Colonic mucosa (tissue), 4 donors: ENCODE results near the gene ALDH3B2. TPM values are rescaled to one million over a fixed set of nuclear protein-coding genes. Genes with fewer than 3 reads are reported as not detected.
"Not testable (repeated sequence)": the region's sequence is repeated elsewhere in the genome, so short reads cannot be mapped to it uniquely, and the experiment has no call there.

ENCODE experiments used
- DNase-seq: peaks from one replicate; pipeline ENCODE4 v3.0.0-alpha.2; 2020
- H3K27ac ChIP-seq: fragments of 200-600 bp; one replicate; pipeline ENCODE4 v1.8.0; 2021
- H3K27me3 ChIP-seq: fragments of 200-600 bp; one replicate; pipeline ENCODE4 v1.8.0; 2021
- H3K36me3 ChIP-seq: fragments of 200-600 bp; one replicate; pipeline ENCODE4 v1.8.0; 2021
- H3K4me1 ChIP-seq: fragments of 200-600 bp; one replicate; pipeline ENCODE4 v1.8.0; 2021; ENCODE audit warnings: mild to moderate bottlenecking
- H3K4me3 ChIP-seq: fragments of 200-600 bp; one replicate; pipeline ENCODE4 v1.8.0; 2021
- H3K9ac ChIP-seq, 2 donors: one replicate each; pipeline ENCODE4 v1.7.0; 2013; ENCODE audit warnings: control low read depth in 2 of 2, low read depth in 2 of 2, low read length in 2 of 2
- H3K9me3 ChIP-seq: fragments of 200-600 bp; one replicate; pipeline ENCODE4 v1.8.0; 2021
- CTCF ChIP-seq: fragments of 200-600 bp; IDR thresholded peaks from one replicate; pipeline ENCODE4 v1.8.0; 2022; ENCODE audit warnings: antibody characterized with exemption, mild to moderate bottlenecking
- intact Hi-C: fragments of 100-400 bp; cut with DNase I; formaldehyde crosslinking; loops from one replicate; pipeline ENCODE4 v1.14.1; 2022
- total RNA-seq, 2 donors: library from RNA; stranded (reverse); fragmentation: NEBNext Ultra II Directional in 1 of 2; extraction: Animal tissue kit (Norgen Biotek cat#: 25700) in 1 of 2; gene quantifications; one replicate each; pipeline ENCODE4 v1.2.1, GENCODE V29; 2021
- donor health status: healthy.
- donor health status: DM: no; HTN: no; CAD: no.
- donor health status: DM: no; HTN: no; CAD: no.

The ALDH3B2 gene
- under 1 TPM; 0.08 to 0.89 TPM for total RNA-seq

DNA sequence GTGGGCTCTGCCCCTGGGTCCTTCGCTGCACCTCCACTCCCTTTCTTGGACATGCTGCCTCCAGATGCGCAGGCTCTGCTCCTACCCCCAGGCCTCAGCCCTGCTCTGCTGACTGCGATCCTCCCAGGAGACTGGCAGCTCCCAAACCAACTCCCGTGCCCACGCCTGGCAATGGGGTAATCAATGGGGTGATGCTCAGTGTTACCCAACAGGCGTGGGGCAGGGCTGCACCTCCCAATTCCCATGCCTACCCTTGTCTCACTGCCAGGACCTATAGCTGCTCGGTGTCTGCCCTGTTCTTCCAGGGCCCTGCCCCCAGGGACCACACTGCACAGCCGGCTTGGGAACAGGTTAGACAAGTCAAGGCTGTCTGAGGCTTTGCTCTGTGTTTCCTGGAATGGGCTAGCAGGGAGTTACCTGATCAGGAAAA, at the start of gene ALDH3B2:
TSS of gene ALDH3B2 (minus strand) at position 182 of the 430 bp plus-strand sequence. CDS start 7,688 bp downstream, outside the sequence.
- Histone ChIP-seq H3K9ac (peak within 1 kb of the TSS in 1 of 2 donors; percentile 42), H3K4me1 (peaks cover 11% of the 10 kb centered on the region)

DNA sequence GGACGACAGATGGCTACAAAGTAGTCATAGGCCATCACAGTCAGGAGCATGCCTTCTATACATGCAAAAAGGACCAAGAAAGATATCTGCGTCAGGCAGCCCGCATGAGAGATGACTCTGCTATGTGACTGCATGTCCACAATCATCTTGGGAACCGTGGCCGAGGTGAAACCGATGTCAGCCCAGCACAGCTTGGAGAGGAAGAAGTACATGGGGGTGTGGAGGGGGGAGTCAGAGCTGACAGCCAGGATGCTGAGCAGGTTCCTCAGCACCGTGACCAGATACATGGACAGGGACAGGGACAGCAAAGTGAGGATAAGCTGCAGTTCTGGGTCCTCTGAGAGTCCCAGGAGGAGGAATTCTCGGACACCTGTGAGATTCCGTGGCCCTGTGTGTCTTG, 48.6 kb upstream of the ALDH3B2 start:
- not testable (repeated sequence) for H3K27me3 ChIP-seq, H3K4me3 ChIP-seq, DNase-seq, H3K9ac ChIP-seq, H3K9me3 ChIP-seq, H3K36me3 ChIP-seq, H3K27ac ChIP-seq, H3K4me1 ChIP-seq
- intact Hi-C loops: loop anchor here (10.0 kb wide), 1 partner anchor 48 kb away; the partner anchor contains the start of gene ALDH3B2

More for the DNA sequence above, at the start of gene ALDH3B2:
- no peaks in the 10 kb centered on the region for H3K9me3 ChIP-seq
- no peaks in the 10 kb centered on the region for H3K27me3 ChIP-seq
- intact Hi-C loops: loop anchor here (10.0 kb wide), 1 partner anchor 50 kb away; no protein-coding TSS in a partner anchor
- TF ChIP-seq CTCF: no peak
- no peaks in the 10 kb centered on the region for H3K36me3 ChIP-seq
- peak within 1 kb of the TSS; percentile 50 for H3K27ac ChIP-seq
- H3K4me3 ChIP-seq: no peak within 1 kb of the TSS
- DNase-seq: peak; percentile 89

- intact Hi-C loops, H3K27me3 ChIP-seq, DNase-seq: not testable (repeated sequence)
Observed at GRCh38 chr11:67716226-67716625, 41.8 kb upstream of the ALDH3B2 start.

GRCh38 chr11:67715801-67716200, 41.4 kb upstream of the ALDH3B2 start:
- H3K9ac ChIP-seq, DNase-seq, H3K36me3 ChIP-seq, H3K9me3 ChIP-seq, H3K27me3 ChIP-seq, intact Hi-C loops, H3K27ac ChIP-seq, H3K4me3 ChIP-seq, H3K4me1 ChIP-seq: not testable (repeated sequence)

More at GRCh38 chr11:67716226-67716625, 41.8 kb upstream of the ALDH3B2 start:
- not testable (repeated sequence) for H3K4me1 ChIP-seq, H3K9ac ChIP-seq, H3K27ac ChIP-seq, H3K36me3 ChIP-seq, H3K9me3 ChIP-seq, H3K4me3 ChIP-seq

- H3K27me3 ChIP-seq, H3K9me3 ChIP-seq, H3K4me3 ChIP-seq, H3K9ac ChIP-seq, intact Hi-C loops, H3K27ac ChIP-seq, H3K36me3 ChIP-seq, H3K4me1 ChIP-seq: not testable (repeated sequence)
- peak; percentile 48 for DNase-seq
Observed at GRCh38 chr11:67713892-67714509, 39.6 kb upstream of the ALDH3B2 start.

DNA sequence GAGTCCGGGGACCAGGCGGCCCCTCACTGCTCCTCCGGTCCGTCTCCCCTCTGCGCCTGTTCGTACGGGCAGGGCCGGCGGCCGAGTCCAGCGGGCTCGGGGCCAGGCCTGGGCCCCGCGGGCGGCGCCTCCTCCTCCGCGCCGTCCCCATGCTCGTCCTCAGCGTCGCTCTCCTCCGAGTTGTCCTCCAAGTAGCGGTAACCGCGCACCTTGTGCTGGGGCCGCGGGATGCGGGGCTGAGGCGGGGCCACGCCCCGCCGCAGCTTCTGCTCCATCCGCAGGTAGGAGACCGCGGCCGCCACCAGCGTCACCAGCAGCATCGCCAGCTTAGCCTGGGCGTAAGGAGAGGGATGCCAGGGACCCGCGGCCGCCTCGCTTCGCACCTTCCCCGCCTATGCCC, 37.3 kb upstream of the ALDH3B2 start:
- H3K9ac ChIP-seq, H3K4me3 ChIP-seq, DNase-seq, H3K9me3 ChIP-seq, H3K4me1 ChIP-seq, H3K36me3 ChIP-seq, intact Hi-C loops, H3K27ac ChIP-seq, H3K27me3 ChIP-seq: not testable (repeated sequence)

DNA sequence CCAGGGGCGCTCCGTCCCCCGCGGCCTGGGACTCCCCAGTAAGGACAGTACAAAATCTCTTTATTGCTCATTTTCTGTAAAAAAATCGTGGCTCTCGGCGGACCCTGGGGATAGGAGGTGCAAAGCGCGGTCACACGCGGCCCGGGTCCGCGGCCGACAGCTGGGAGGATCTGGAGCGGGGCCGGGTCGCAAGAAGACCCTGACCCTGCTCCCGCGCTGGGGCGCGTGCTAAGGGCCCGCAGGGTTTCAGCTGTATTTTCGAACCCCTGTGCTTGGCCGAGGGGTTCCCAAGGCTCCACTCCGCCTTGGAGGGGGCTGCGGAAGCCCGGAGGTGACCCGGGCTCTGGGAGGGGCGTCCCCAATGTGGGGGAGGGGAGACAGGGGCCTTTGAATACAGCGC, 36.8 kb upstream of the ALDH3B2 start:
- H3K9me3 ChIP-seq, H3K9ac ChIP-seq, H3K36me3 ChIP-seq, DNase-seq, H3K27me3 ChIP-seq, intact Hi-C loops, H3K4me3 ChIP-seq, H3K27ac ChIP-seq, H3K4me1 ChIP-seq: not testable (repeated sequence)

DNA sequence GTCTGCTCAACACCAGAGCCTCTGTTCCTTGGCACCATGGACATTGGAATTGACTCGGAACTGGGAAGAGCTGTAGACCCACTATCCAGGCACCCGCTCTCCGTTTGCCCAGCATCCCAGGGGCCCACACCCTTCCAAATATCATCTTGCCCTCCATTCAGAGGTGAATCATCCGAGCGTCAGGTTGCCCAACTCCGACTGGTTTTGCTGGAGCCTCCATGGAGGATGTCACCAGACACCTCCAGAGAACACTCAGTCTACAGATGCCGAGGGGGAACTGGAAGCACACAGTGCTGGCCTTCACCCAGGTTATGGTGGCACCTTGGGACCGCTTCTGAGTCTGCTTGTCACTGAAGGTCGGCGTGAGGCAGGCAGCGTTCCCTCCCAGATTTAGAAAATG, 35.4 kb upstream of the ALDH3B2 start:
- intact Hi-C loops, H3K27me3 ChIP-seq, H3K4me3 ChIP-seq, H3K9me3 ChIP-seq, H3K4me1 ChIP-seq, H3K27ac ChIP-seq, H3K36me3 ChIP-seq, DNase-seq, H3K9ac ChIP-seq: not testable (repeated sequence)

DNA sequence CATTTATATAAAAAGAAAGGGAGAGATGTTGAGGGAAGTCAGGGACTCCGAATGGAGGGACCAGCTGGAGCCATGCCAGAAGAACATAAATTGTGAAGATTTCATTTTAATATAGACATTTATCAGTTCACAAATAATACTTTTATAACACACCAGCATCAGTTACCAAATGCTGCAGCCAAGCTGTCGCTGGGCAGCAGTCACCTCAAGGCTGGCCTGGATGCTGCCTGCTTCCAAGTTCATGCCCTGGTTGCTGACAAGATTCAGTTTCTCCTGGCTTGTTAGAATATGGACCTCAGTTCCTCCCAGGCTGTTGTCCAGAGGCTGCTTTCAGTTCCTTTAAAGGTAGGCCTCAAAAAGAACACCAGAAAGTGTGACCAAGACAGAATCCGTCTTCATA, 30.8 kb upstream of the ALDH3B2 start:
- Histone ChIP-seq H3K36me3 (no peaks in the 10 kb centered on the region), H3K4me1 (no peaks in the 10 kb centered on the region), H3K9me3 (no peaks in the 10 kb centered on the region), H3K9ac (no peak overlapping the region), H3K4me3 (no peak overlapping the region), H3K27me3 (no peaks in the 10 kb centered on the region), H3K27ac (no peak overlapping the region)
- TF ChIP-seq CTCF: no peak
- intact Hi-C loops: no loop called here
- DNase-seq: no peak
